Urinary bladder (tissue), 4 donors: Measurements from ENCODE around the gene MAN1B1. TPM values are rescaled to one million over a fixed set of nuclear protein-coding genes. Genes with fewer than 3 reads are reported as not detected.

Experiments used
- DNase-seq: peaks from one replicate; pipeline ENCODE4 v3.0.0-alpha.2; 2015; ENCODE audit errors: extremely low spot score
- H3K27ac ChIP-seq: one replicate; pipeline ENCODE4 v1.5.1; 2013; ENCODE audit warnings: low read depth, mild to moderate bottlenecking, moderate library complexity
- H3K36me3 ChIP-seq: one replicate; pipeline ENCODE4 v1.6.1; 2013; ENCODE audit warnings: mild to moderate bottlenecking, moderate library complexity; ENCODE audit not compliant: insufficient read depth
- H3K4me1 ChIP-seq: one replicate; pipeline ENCODE4 v1.6.1; 2013; ENCODE audit warnings: mild to moderate bottlenecking, moderate library complexity; ENCODE audit not compliant: insufficient read depth
- H3K4me3 ChIP-seq: one replicate; pipeline ENCODE4 v1.5.1; 2013; ENCODE audit warnings: low read depth, low read length
- WGBS: extraction: QIAGEN DNeasy Blood & Tissue Kit; methylation state at CpG from one replicate; pipeline ENCODE4 v1.1.7; 2013; 5-methylcytosine and 5-hydroxymethylcytosine counted together
- polyA plus RNA-seq: library from polyadenylated mRNA; stranded (reverse); fragments of 200-250 nt; gene quantifications from one replicate; pipeline ENCODE4 v1.2.3, GENCODE V29; 2013
- total RNA-seq: library from RNA; depleted of rRNA; stranded (reverse); fragments of >200 nt; gene quantifications from one replicate; pipeline ENCODE4 v1.2.3, GENCODE V29; 2014
- donor health status: healthy with polysubstance abuse.
- donor health status: healthy.

MAN1B1 gene
- total and polyA plus RNA-seq, 2 donors: 29.1 to 38.5 TPM

DNA sequence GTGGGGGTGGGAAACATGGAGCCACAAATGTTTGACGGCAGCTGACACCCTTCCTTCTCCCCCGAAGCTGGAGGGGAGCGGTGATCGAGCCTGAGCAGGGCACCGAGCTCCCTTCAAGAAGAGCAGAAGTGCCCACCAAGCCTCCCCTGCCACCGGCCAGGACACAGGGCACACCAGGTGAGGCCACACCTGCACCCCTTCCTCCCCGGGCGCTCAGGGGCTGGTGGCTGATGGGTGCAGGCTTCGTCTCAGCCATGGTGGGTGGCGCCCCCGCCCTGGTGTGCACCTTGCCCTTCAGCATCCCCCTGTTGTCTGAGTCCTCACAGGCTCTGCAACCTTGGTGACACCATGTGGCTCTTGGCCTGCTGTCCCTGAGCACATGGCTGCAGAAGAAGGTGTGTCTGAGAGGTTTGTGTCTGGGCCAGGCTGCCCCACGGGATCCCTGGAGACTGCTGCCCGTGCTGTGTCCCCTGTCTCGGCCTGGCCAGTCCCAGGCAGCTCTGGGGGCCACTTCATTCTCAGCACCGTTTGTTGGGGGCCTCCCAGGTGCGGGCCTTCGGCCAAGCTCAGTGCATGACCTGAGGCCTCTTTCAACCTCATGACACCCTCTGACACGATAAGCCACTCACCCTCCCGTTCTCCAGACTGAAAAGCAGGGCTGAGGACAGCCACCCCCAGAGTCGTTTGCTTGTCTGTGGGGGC is 11.1 kb downstream of the MAN1B1 start:
- 92% methylated on average over 20 of the region's 20 CpGs for WGBS
- Histone ChIP-seq H3K4me3 (no peak overlapping the region), H3K27ac (no peak overlapping the region), H3K36me3 (no peaks in the 10 kb centered on the region), H3K4me1 (no peaks in the 10 kb centered on the region)
- no peak for DNase-seq

DNA sequence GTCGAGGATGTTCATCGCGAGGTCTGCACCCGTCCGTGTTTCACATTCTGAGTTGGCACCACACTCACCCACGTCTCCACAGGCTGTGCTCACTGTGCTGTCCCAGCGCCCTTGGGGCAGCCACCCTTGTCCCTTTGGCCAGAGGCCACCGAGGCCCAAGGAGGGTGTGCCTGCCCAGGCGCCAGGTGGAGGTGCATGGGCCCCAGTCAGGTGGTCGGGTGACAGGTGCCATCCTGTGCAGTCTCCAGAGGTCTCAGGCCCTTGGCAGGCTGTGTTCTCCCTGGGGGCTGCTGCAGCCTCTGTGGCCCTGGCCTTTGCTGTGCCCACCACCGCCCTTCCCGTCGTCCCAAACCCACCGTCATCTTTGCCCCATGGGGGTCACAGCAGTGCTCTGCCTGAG is 12.4 kb downstream of the MAN1B1 start:
- Histone ChIP-seq H3K27ac (no peak overlapping the region), H3K4me3 (no peak overlapping the region), H3K4me1 (no peaks in the 10 kb centered on the region), H3K36me3 (peaks cover 2% of the 10 kb centered on the region)
- 88% methylated on average over 14 of the region's 14 CpGs for WGBS
- no peak for DNase-seq

DNA sequence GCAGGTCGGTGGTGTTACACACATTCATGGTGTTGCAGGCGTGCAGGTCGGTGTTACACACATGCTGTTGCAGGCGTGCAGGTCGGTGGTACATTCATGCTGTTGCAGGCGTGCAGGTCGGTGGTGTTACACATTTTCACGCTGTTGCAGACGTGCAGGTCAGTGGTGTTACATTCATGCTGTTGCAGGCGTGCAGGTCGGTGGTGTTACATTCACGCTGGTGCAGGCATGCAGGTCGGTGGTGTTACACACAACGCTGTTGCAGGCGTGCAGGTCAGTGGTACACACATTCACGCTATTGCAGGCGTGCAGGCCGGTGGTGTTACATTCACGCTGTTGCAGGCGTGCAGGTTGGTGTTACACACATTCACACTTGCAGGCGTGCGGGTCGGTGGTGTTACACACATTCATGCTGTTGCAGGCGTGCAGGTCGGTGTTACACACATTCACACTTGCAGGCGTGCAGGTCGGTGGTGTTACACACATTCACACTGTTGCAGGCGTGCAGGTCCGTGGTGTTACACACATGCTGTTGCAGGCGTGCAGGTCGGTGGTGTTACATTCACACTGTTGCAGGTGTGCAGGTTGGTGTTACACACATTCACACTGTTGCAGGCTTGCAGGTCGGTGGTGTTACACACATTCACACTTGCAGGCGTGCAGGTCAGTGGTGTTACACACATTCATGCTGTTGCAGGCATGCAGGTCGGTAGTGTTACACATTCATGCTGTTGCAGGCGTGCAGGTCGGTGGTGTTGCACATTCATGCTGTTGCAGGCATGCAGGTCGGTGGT is 16.6 kb downstream of the MAN1B1 start:
- Histone ChIP-seq H3K4me3 (no peak overlapping the region), H3K4me1 (no peaks in the 10 kb centered on the region), H3K36me3 (peaks cover 4% of the 10 kb centered on the region), H3K27ac (no peak overlapping the region)
- WGBS: 93% methylated on average over 37 of the region's 37 CpGs
- no peak for DNase-seq

DNA sequence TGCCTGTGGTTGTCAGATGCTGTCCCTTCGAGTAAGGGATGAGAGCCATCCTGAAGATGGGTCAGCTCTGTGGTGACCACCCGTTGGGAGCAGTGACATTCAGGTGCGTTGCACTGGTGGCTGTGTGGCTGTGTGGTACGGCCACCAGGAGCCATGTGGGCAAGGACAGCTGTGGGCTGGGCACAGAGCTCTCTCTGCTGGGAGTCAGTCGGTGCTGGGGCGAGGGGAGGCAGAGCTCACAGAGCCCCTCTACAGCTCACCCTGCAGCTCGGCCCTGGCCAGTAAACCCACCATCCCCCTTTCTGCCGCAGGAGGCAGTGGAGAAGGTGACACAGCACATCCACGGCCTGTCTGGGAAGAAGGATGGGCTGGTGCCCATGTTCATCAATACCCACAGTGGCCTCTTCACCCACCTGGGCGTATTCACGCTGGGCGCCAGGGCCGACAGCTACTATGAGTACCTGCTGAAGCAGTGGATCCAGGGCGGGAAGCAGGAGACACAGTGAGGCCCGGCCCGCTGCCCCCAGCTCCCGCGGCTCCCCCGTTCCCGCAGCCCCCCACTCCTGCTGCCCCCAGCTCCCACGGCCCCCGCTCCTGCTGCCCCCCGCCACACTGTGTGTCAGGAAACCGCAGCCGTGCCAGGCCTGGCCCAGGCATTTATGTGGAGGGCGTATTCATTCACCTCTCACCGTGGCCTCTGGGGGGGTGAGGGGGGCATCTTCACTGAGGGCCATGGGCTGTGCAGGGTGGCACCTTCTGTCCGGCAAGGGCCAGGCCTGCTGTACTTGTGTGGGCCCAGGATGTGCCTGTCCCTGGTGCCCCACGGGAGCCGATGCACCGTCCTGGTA is 19.3 kb downstream of the MAN1B1 start:
- Histone ChIP-seq H3K27ac (no peak overlapping the region), H3K36me3 (peaks cover 8% of the 10 kb centered on the region), H3K4me3 (no peak overlapping the region), H3K4me1 (no peaks in the 10 kb centered on the region)
- WGBS: 93% methylated on average over 31 of the region's 31 CpGs
- DNase-seq: no peak

DNA sequence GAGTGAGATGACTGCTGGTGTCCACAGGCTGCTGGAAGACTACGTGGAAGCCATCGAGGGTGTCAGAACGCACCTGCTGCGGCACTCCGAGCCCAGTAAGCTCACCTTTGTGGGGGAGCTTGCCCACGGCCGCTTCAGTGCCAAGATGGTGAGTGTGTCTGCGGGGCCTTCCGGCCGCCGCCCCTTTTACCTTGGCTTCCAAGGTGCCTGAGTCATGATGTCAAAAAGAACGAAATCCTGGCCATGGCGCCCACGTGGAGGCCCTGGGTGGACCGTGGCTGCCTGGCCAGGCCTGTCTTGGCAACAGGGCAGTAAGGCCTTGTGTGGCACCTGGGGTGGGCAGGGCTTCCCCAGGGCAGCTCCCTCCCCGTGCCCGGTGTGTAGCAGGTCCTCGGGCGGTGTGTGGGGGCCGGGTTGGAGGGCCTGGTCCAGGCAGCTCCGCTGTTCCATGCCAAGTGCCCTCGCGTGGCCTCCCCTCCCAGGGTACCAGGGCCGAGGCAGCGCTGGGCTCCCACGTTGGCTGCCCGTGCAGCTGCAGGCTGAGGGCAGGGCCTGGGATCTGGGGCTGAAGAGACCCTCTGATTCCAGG is 20.0 kb downstream of the MAN1B1 start:
- Histone ChIP-seq H3K4me3 (no peak overlapping the region), H3K27ac (no peak overlapping the region), H3K4me1 (no peaks in the 10 kb centered on the region), H3K36me3 (peaks cover 8% of the 10 kb centered on the region)
- DNase-seq: no peak
- 91% methylated on average over 27 of the region's 27 CpGs for WGBS

GRCh38 chr9:137107312-137107921 is 20.6 kb downstream of the MAN1B1 start:
- H3K36me3 ChIP-seq: peaks cover 8% of the 10 kb centered on the region
- DNase-seq: no peak

DNA sequence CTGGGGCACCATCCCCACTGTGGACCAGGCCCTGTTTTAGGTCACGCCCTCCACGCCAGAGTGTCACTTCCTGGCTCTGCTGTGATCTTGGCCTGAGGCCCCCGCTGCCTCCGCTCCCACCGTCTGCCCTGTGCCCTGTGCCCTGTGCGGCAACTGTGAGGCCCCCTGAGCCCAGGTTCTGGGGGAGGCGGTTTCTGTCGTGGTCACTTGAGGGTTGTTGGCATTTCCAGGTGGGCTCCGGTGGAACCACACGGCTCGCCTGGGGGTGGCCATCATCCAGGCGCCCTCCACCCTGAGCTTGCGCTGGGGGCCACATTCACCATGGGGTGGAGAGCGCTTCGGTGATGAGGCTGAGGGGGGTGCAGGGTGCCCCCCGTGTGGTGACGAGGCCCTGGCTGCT is 21.2 kb downstream of the MAN1B1 start:
- peaks cover 8% of the 10 kb centered on the region for H3K36me3 ChIP-seq
- H3K4me1 ChIP-seq: no peaks in the 10 kb centered on the region
- no peak for DNase-seq
- H3K4me3 ChIP-seq: no peak overlapping the region
- no peak overlapping the region for H3K27ac ChIP-seq
- 95% methylated on average over 17 of the region's 17 CpGs for WGBS

More at GRCh38 chr9:137107312-137107921, 20.6 kb downstream of the MAN1B1 start:
- WGBS: 92% methylated on average over 27 of the region's 27 CpGs
- Histone ChIP-seq H3K27ac (no peak overlapping the region), H3K4me1 (no peaks in the 10 kb centered on the region), H3K4me3 (no peak overlapping the region)

- Histone ChIP-seq H3K4me1 (no peaks in the 10 kb centered on the region), H3K27ac (no peak overlapping the region), H3K4me3 (no peak overlapping the region), H3K36me3 (peaks cover 8% of the 10 kb centered on the region)
- 88% methylated on average over 29 of the region's 29 CpGs for WGBS
- DNase-seq: no peak
Observed at GRCh38 chr9:137108608-137109249, 21.9 kb downstream of the MAN1B1 start.

DNA sequence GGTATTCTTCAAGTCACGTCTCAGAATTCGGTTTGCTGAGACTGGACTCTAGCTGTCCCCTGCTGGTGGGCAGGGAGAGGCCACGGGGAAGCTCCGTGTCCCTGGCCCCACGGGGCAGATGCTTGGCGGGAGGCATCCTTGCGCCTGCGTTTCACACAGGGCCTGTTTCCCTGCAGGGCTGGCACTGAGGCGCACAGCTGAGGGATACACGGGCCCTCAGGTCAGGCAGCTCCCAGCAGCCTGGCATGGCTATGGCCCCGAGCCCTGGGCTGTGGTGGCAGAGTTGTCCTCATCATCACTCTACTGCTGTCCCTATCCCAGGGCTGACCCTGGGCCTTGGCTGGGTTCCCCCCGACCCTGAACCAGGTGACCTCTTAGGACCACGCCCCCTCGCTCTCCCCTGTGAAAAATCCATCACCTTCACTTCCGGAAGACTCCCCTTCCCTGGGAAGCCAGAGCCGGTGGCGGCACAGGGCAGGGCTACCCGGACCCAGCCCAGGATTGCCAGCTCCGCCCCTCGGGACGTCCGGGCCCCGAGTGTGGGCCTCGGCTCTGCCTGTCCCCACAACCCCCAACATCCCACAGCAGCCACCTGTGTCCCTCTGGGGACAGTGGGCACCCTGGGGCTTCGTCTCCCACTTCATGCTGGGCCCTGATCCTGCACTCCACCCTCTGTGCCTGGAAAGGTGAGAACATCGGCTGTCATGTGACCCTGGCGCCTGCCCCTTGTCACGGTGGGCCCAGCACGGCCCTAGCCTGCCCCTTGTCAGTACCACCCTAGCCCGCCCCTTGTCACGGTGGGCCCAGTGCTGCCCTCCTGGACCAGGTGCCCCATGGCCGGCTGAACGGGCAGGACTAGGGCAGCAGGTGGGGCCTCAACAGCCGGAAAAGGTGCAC is 22.7 kb downstream of the MAN1B1 start:
- Histone ChIP-seq H3K36me3 (peaks cover 7% of the 10 kb centered on the region), H3K4me3 (no peak overlapping the region), H3K4me1 (no peaks in the 10 kb centered on the region), H3K27ac (no peak overlapping the region)
- DNase-seq: no peak
- 82% methylated on average over 34 of the region's 34 CpGs for WGBS

- DNase-seq: no peak
- H3K27ac ChIP-seq: no peak overlapping the region
- no peaks in the 10 kb centered on the region for H3K4me1 ChIP-seq
- H3K36me3 ChIP-seq: peaks cover 7% of the 10 kb centered on the region
- H3K4me3 ChIP-seq: no peak overlapping the region
- 90% methylated on average over 38 of the region's 38 CpGs for WGBS
Observed at GRCh38 chr9:137110147-137110910, 23.5 kb downstream of the MAN1B1 start.

DNA sequence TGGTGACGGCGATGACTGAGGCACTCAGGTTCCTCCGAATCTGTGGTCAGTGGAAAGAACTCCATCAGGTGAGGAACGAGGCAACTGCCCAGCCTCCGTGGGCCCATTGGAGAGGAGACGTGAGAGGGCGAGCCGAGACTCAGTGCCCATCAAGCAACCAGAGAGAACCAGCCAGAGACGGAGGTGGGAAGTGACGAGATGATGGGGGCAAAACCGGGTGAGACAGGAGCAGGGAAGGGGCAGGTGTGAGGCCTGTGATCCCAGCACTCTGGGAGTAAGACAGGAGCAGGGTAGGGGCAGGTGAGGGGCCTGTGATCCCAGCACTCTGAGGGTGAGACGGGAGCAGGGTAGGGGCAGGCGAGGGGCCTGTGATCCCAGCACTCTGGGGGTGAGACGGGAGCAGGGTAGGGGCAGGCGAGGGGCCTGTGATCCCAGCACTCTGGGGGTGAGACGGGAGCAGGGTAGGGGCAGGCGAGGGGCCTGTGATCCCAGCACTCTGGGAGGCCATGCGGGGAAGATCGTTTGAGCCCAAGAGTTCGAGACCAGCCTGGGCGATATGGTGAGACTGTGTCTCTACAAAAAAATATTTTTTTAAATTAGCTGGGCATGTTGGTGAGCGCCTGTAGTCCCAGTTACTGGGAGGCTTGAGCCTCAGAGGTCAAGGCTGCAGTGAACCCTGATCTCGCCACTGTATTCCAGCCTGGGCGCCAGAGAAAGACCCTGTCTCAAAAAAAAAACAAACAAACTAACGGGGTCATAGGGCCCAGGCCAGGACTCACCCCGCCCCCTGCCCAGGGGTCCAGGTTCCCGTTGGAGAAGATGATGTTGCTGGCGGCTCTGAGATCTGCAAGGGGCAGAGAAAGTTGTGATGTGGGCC is 24.4 kb downstream of the MAN1B1 start:
- Histone ChIP-seq H3K4me3 (no peak overlapping the region), H3K27ac (no peak overlapping the region), H3K36me3 (peaks cover 7% of the 10 kb centered on the region), H3K4me1 (no peaks in the 10 kb centered on the region)
- WGBS: 87% methylated on average over 28 of the region's 28 CpGs
- no peak for DNase-seq
